AG04450 (cell line): Measurements from ENCODE around the gene ROM1. TPM values are rescaled to one million over a fixed set of nuclear protein-coding genes. Genes with fewer than 3 reads are reported as not detected.

Experiments used
- CTCF ChIA-PET: fragments of 300-600, 350-600 bp; formaldehyde crosslinking; extraction: SDS; loops from one replicate; lab custom pipeline; 2022; ENCODE audit warnings: antibody characterized with exemption, inconsistent platforms; lab: Charles Lee
- POLR2A ChIA-PET: fragments of 350-600 bp; formaldehyde crosslinking; extraction: SDS; loops from one replicate; lab custom pipeline; 2021; ENCODE audit warnings: antibody characterized with exemption, inconsistent platforms; lab: Yijun Ruan, JAX
- DNase-seq: peaks from one replicate; pipeline ENCODE4 v3.0.0-alpha.2; 2011; ENCODE audit warnings: low read depth, low spot score
- H3K27ac ChIP-seq: one replicate; pipeline ENCODE4 v1.5.1; 2012; ENCODE audit warnings: low read depth, low read length, control low read depth
- H3K27me3 ChIP-seq: one replicate; pipeline ENCODE4 v1.6.0; 2012; ENCODE audit warnings: low read length; ENCODE audit not compliant: control insufficient read depth, insufficient read depth
- H3K4me3 ChIP-seq: 2 replicates; pipeline ENCODE4 v1.5.1; 2011; ENCODE audit warnings: mild to moderate bottlenecking, low read depth, low read length, control low read depth
- H3K9me3 ChIP-seq: 2 replicates; pipeline ENCODE4 v1.5.1; 2012; ENCODE audit warnings: low read length; ENCODE audit not compliant: control insufficient read depth, insufficient read depth
- polyA plus RNA-seq: library from polyadenylated mRNA; depleted of rRNA; stranded (reverse); fragments of >200 nt; gene quantifications from 2 replicates; pipeline ENCODE4 v1.2.3, GENCODE V29; 2011; rRNA removed
- small RNA-seq: library from RNA; depleted of rRNA; stranded (forward); fragments of <200 nt; gene quantifications from one replicate; pipeline ENCODE3, GENCODE V24; 2012; ENCODE audit warnings: low read depth; ENCODE audit not compliant: insufficient read length
- TF ChIP-seq, protein P1 (sequence below): IDR thresholded peaks from 2 replicates; pipeline ENCODE4 v1.5.1; 2011; ENCODE audit warnings: low read depth, low read length, control low read depth, inconsistent platforms

ROM1 gene
- polyA plus RNA-seq, 1 experiment = 1.4 TPM

DNA sequence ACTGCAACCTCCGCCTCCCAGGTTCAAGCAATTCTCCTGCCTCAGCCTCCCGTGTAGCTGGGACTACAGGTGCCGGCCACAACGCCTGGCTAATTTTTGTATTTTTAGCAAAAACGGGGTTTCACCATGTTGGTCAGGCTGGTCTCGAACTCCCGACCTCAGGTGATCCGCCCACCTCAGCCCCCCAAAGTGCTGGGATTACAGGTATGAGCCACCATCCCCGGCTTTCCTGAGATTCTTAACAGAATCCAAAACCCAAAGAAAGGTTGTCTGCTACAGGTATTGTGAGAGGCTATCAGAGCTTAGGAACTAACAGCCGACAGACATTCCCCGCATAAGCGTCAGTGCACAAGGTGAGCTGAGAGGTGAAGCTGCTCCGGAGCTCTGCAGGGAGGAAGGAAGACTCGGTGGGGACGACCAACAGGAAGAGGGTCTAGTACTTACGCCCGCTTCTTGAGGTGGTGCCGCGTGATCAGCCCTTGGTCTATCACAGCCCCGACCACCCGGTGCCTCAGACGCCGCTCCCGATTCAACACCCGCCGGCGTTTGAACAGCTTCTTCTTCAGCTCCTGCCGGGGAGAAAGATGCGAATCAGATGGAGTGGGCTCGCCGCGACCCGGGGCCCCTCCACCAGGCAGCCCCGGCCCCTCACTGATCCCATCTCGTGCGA lies 51.5 kb downstream of the ROM1 start:
- CTCF ChIA-PET = interaction anchor here (0.7 to 1.8 kb wide), 5 partner anchors 9 to 53 kb away, joined by 3 to 5 read pairs (median 3); partner anchors contain the start of gene GANAB
- Histone ChIP-seq H3K9me3 (peaks cover 4% of the 10 kb centered on the region; the same call in 1 of the 2 replicates), H3K27ac (peak overlapping the region; percentile 77), H3K27me3 (no peaks in the 10 kb centered on the region), H3K4me3 (peak overlapping the region; percentile 96)
- TF ChIP-seq, protein P1, sequence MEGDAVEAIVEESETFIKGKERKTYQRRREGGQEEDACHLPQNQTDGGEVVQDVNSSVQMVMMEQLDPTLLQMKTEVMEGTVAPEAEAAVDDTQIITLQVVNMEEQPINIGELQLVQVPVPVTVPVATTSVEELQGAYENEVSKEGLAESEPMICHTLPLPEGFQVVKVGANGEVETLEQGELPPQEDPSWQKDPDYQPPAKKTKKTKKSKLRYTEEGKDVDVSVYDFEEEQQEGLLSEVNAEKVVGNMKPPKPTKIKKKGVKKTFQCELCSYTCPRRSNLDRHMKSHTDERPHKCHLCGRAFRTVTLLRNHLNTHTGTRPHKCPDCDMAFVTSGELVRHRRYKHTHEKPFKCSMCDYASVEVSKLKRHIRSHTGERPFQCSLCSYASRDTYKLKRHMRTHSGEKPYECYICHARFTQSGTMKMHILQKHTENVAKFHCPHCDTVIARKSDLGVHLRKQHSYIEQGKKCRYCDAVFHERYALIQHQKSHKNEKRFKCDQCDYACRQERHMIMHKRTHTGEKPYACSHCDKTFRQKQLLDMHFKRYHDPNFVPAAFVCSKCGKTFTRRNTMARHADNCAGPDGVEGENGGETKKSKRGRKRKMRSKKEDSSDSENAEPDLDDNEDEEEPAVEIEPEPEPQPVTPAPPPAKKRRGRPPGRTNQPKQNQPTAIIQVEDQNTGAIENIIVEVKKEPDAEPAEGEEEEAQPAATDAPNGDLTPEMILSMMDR = no peak
- POLR2A ChIA-PET = interaction anchor here (0.5 to 4.2 kb wide), 50 partner anchors 10 to 850 kb away, joined by 3 to 150 read pairs (median 6); partner anchors contain the start of genes B3GAT3, EEF1G, EML3 and GANAB
- DNase-seq = no peak

Small RNA genes lying within 50 kb of the gene (small RNA-seq; reads per million reads assigned to genes)
- gene AP001458.1 (not detected), gene MIR6747 (not detected)

Other genes with a start within 250 kb of the ROM1 start
- not detected in 2 replicates for gene SCGB1A1, start 194.2 kb upstream of the ROM1 start, polyA plus RNA-seq
- gene AHNAK, start 66.5 kb upstream of the ROM1 start, polyA plus RNA-seq = 231 and 243 TPM in 2 replicates
- gene EEF1G, start 39.4 kb upstream of the ROM1 start, polyA plus RNA-seq = 2,186 and 2,474 TPM in 2 replicates
- 7.8 and 9.0 TPM in 2 replicates for gene TUT1, start 21.7 kb upstream of the ROM1 start, polyA plus RNA-seq
- 22.9 and 36.7 TPM in 2 replicates for gene MTA2, start 11.4 kb upstream of the ROM1 start, polyA plus RNA-seq
- 17.1 and 18.6 TPM in 2 replicates for gene EML3, start 482 bp upstream of the ROM1 start, polyA plus RNA-seq
- 14.5 and 20.2 TPM in 2 replicates for gene B3GAT3, start 8.7 kb downstream of the ROM1 start, polyA plus RNA-seq
- 369 and 464 TPM in 2 replicates for gene GANAB, start 33.4 kb downstream of the ROM1 start, polyA plus RNA-seq
- gene INTS5, start 40.0 kb downstream of the ROM1 start, polyA plus RNA-seq = 10.6 and 12.6 TPM in 2 replicates
- 38.8 and 43.6 TPM in 2 replicates for gene C11orf98, start 52.0 kb downstream of the ROM1 start, polyA plus RNA-seq
- 4.6 and 4.7 TPM in 2 replicates for gene CSKMT, start 52.1 kb downstream of the ROM1 start, polyA plus RNA-seq
- gene UQCC3, start 58.4 kb downstream of the ROM1 start, polyA plus RNA-seq = 5.4 and 6.2 TPM in 2 replicates
- gene LBHD1, start 59.0 kb downstream of the ROM1 start, polyA plus RNA-seq = 2.4 and 3.2 TPM in 2 replicates
- gene UBXN1, start 65.8 kb downstream of the ROM1 start, polyA plus RNA-seq = 92.8 and 100 TPM in 2 replicates
- 4.1 and 5.7 TPM in 2 replicates for gene LRRN4CL, start 76.3 kb downstream of the ROM1 start, polyA plus RNA-seq
- 42.8 and 63.7 TPM in 2 replicates for gene BSCL2, start 94.2 kb downstream of the ROM1 start, polyA plus RNA-seq
- gene GNG3, start 94.4 kb downstream of the ROM1 start, polyA plus RNA-seq = 0.11 TPM in 1 of 2 replicates, not detected in the other
- gene HNRNPUL2, start 114.2 kb downstream of the ROM1 start, polyA plus RNA-seq = 26.6 and 28.2 TPM in 2 replicates
- 32.2 and 32.5 TPM in 2 replicates for gene TTC9C, start 115.2 kb downstream of the ROM1 start, polyA plus RNA-seq
- gene ZBTB3, start 140.9 kb downstream of the ROM1 start, polyA plus RNA-seq = 3.2 and 3.7 TPM in 2 replicates
- gene POLR2G, start 148.3 kb downstream of the ROM1 start, polyA plus RNA-seq = 213 and 215 TPM in 2 replicates
- gene TAF6L, start 158.1 kb downstream of the ROM1 start, polyA plus RNA-seq = 8.9 and 13.4 TPM in 2 replicates
- gene TMEM179B, start 174.1 kb downstream of the ROM1 start, polyA plus RNA-seq = 51.7 and 63.8 TPM in 2 replicates
- 12.3 and 13.5 TPM in 2 replicates for gene TMEM223, start 178.7 kb downstream of the ROM1 start, polyA plus RNA-seq
- gene NXF1, start 192.2 kb downstream of the ROM1 start, polyA plus RNA-seq = 48.9 and 66.1 TPM in 2 replicates
- 51.7 and 52.1 TPM in 2 replicates for gene STX5, start 218.8 kb downstream of the ROM1 start, polyA plus RNA-seq
- gene TEX54, start 219.6 kb downstream of the ROM1 start, polyA plus RNA-seq = not detected in 2 replicates
- 18.0 and 21.6 TPM in 2 replicates for gene WDR74, start 226.3 kb downstream of the ROM1 start, polyA plus RNA-seq